Common myeloid progenitor, CD34-positive (primary cell): ENCODE measurements around the gene BEND7.

Experiments
- CTCF ChIA-PET: fragments of 350-600 bp; sonication (Branson Sonifier 250); formaldehyde crosslinking; loops from one replicate; lab custom pipeline; 2021; ENCODE audit warnings: antibody characterized with exemption; lab: Charles Lee
- POLR2A ChIA-PET: fragments of 350-600 bp; sonication (Branson Sonifier 250); formaldehyde crosslinking; loops from one replicate; lab custom pipeline; 2021; ENCODE audit warnings: antibody characterized with exemption; lab: Charles Lee
- DNase-seq, 3 donors: peaks; one replicate each; pipeline versions ENCODE4 v3.0.0 to v3.0.0-alpha.2; 2013
- H3K27ac ChIP-seq, 2 experiments: 1 replicate in 1 of 2; 2 replicates in 1 of 2; pipeline ENCODE4 v1.7.0; 2013; ENCODE audit warnings: inconsistent platforms in 2 of 2, low read length in 2 of 2, mild to moderate bottlenecking in 2 of 2, low read depth in 1 of 2, moderate library complexity in 1 of 2; ENCODE audit not compliant: severe bottlenecking in 2 of 2, insufficient read depth in 1 of 2, poor library complexity in 1 of 2
- H3K27me3 ChIP-seq, 5 experiments: replicated peaks in 2 of 5; 1 replicate in 3 of 5; 2 replicates in 2 of 5; pipeline versions ENCODE4 v1.6.1 to v1.7.0; 2013; ENCODE audit warnings: low read length in 4 of 5, mild to moderate bottlenecking in 2 of 5, moderate library complexity in 2 of 5, inconsistent platforms in 1 of 5; ENCODE audit not compliant: insufficient read depth in 5 of 5, control insufficient read depth in 4 of 5
- H3K36me3 ChIP-seq, 4 experiments: 1 replicate in 2 of 4; 2 replicates in 2 of 4; pipeline versions ENCODE4 v1.6.1 to v1.7.0; 2013; ENCODE audit warnings: low read length in 3 of 4, control low read depth in 1 of 4, mild to moderate bottlenecking in 1 of 4; ENCODE audit not compliant: control insufficient read depth in 4 of 4, insufficient read depth in 4 of 4
- H3K4me1 ChIP-seq, 4 experiments: 1 replicate in 3 of 4; 2 replicates in 1 of 4; pipeline versions ENCODE4 v1.6.1 to v1.7.1; 2013; ENCODE audit warnings: low read length in 3 of 4, mild to moderate bottlenecking in 3 of 4, control low read depth in 1 of 4, inconsistent platforms in 1 of 4, moderate library complexity in 1 of 4; ENCODE audit not compliant: control insufficient read depth in 4 of 4, insufficient read depth in 4 of 4; ENCODE audit errors: control extremely low read depth in 1 of 4
- H3K4me3 ChIP-seq, 7 experiments: 1 replicate in 4 of 7; 2 replicates in 3 of 7; pipeline versions ENCODE4 v1.5.1 to v1.7.0; 2013; ENCODE audit warnings: mild to moderate bottlenecking in 7 of 7, low read length in 6 of 7, moderate library complexity in 6 of 7, inconsistent platforms in 2 of 7, low read depth in 2 of 7, control low read depth in 1 of 7; ENCODE audit not compliant: insufficient read depth in 4 of 7, control insufficient read depth in 1 of 7; ENCODE audit errors: extremely low read depth in 1 of 7
- H3K9me3 ChIP-seq, 5 experiments: 1 replicate in 4 of 5; 2 replicates in 1 of 5; pipeline versions ENCODE4 v1.6.1 to v1.7.1; 2013; ENCODE audit warnings: low read length in 4 of 5, mild to moderate bottlenecking in 2 of 5, inconsistent platforms in 1 of 5, low read depth in 1 of 5, moderate library complexity in 1 of 5; ENCODE audit not compliant: control insufficient read depth in 4 of 5, insufficient read depth in 2 of 5; ENCODE audit errors: control extremely low read depth in 1 of 5
- WGBS: methylation state at CpG from one replicate; pipeline ENCODE4 v1.1.5; 2013; ENCODE audit not compliant: insufficient coverage; 5-methylcytosine and 5-hydroxymethylcytosine counted together

The BEND7 gene

GRCh38 chr10:13448216-13448615 lies 80.6 kb downstream of the BEND7 start:
- DNase-seq, result no peak
- WGBS, result 100% methylated on average over 6 of the region's 8 CpGs
- no peaks in the 10 kb centered on the region for H3K27me3 ChIP-seq
- H3K36me3 ChIP-seq, result peaks cover 0 to 18% (median 0%) of the 10 kb centered on the region in 4 experiments
- no peaks in the 10 kb centered on the region for H3K9me3 ChIP-seq
- no peak overlapping the region for H3K27ac ChIP-seq
- H3K4me1 ChIP-seq, result no peaks in the 10 kb centered on the region
- no peak overlapping the region for H3K4me3 ChIP-seq
- ChIA-PET POLR2A (no interaction called here), CTCF (interaction anchor here (2.3 kb wide), 1 partner anchor 7 kb away, joined by 24 read pairs; no protein-coding TSS in a partner anchor)

GRCh38 chr10:13445656-13446400 lies 83.0 kb downstream of the BEND7 start:
- Histone ChIP-seq H3K4me1 (no peaks in the 10 kb centered on the region), H3K36me3 (peaks cover 0 to 18% (median 0%) of the 10 kb centered on the region in 4 experiments), H3K4me3 (no peak overlapping the region), H3K27ac (no peak overlapping the region), H3K27me3 (peaks cover 0 to 11% (median 0%) of the 10 kb centered on the region in 5 experiments), H3K9me3 (no peaks in the 10 kb centered on the region)
- DNase-seq, result no peak
- WGBS, result 100% methylated on average over 5 of the region's 8 CpGs
- POLR2A ChIA-PET, result no interaction called here
- CTCF ChIA-PET, result interaction anchor here (1.0 to 2.2 kb wide), 4 partner anchors 63 to 91 kb away, joined by 3 to 6 read pairs (median 4); no protein-coding TSS in a partner anchor

- Histone ChIP-seq H3K27ac (no peak overlapping the region), H3K4me3 (no peak overlapping the region), H3K9me3 (no peaks in the 10 kb centered on the region), H3K27me3 (peaks cover 0 to 24% (median 20%) of the 10 kb centered on the region in 5 experiments), H3K4me1 (peaks cover 0 to 12% (median 11%) of the 10 kb centered on the region in 4 experiments), H3K36me3 (peaks cover 0 to 10% (median 0%) of the 10 kb centered on the region in 4 experiments)
- 96% methylated on average over 3 of the region's 7 CpGs for WGBS
- POLR2A ChIA-PET, result interaction anchor here (0.5 kb wide), 1 partner anchor 204 kb away, joined by 3 read pairs; no protein-coding TSS in a partner anchor
- no peak for DNase-seq
- CTCF ChIA-PET, result interaction anchor here (1.1 to 5.8 kb wide), 12 partner anchors 8 to 96 kb away, joined by 3 to 107 read pairs (median 8); no protein-coding TSS in a partner anchor
Observed at GRCh38 chr10:13441476-13441875, 87.3 kb downstream of the BEND7 start.

GRCh38 chr10:13440185-13441061 lies 88.4 kb downstream of the BEND7 start:
- Histone ChIP-seq H3K4me3 (peak overlapping the region in 6 of 7 experiments; percentile 19 to 73 (median 52)), H3K27me3 (peaks cover 0 to 24% (median 20%) of the 10 kb centered on the region in 5 experiments), H3K27ac (no peak overlapping the region), H3K4me1 (peaks cover 0 to 12% (median 11%) of the 10 kb centered on the region in 4 experiments), H3K9me3 (no peaks in the 10 kb centered on the region), H3K36me3 (peaks cover 0 to under 1% (median 0%) of the 10 kb centered on the region in 4 experiments)
- ChIA-PET POLR2A (interaction anchor here (0.5 kb wide), 1 partner anchor 22 kb away, joined by 3 read pairs; no protein-coding TSS in a partner anchor), CTCF (interaction anchor here (0.7 to 5.8 kb wide), 28 partner anchors 9 to 97 kb away, joined by 3 to 107 read pairs (median 5); no protein-coding TSS in a partner anchor)
- peak; percentile 39 to 75 (median 74) for DNase-seq
- WGBS, result 5% methylated on average over 21 of the region's 30 CpGs

GRCh38 chr10:13439313-13440184 lies 89.3 kb downstream of the BEND7 start:
- Histone ChIP-seq H3K4me1 (peaks cover 0 to 13% (median 11%) of the 10 kb centered on the region in 4 experiments), H3K36me3 (no peaks in the 10 kb centered on the region), H3K9me3 (no peaks in the 10 kb centered on the region), H3K4me3 (peak overlapping the region in 6 of 7 experiments; percentile 15 to 73 (median 52)), H3K27me3 (peaks cover 0 to 24% (median 20%) of the 10 kb centered on the region in 5 experiments), H3K27ac (no peak overlapping the region)
- ChIA-PET POLR2A (no interaction called here), CTCF (interaction anchor here (0.7 to 5.8 kb wide), 28 partner anchors 8 to 98 kb away, joined by 3 to 107 read pairs (median 5); no protein-coding TSS in a partner anchor)
- peak in 2 of 3 donors; percentile 23 to 25 for DNase-seq
- WGBS, result 6% methylated on average over 23 of the region's 29 CpGs

- Histone ChIP-seq H3K36me3 (no peaks in the 10 kb centered on the region), H3K27ac (no peak overlapping the region), H3K9me3 (no peaks in the 10 kb centered on the region), H3K4me1 (peaks cover 0 to 17% (median 11%) of the 10 kb centered on the region in 4 experiments), H3K27me3 (peaks cover 0 to 24% (median 20%) of the 10 kb centered on the region in 5 experiments), H3K4me3 (no peak overlapping the region)
- ChIA-PET POLR2A (no interaction called here), CTCF (interaction anchor here (1.0 to 4.4 kb wide), 2 partner anchors 13 to 64 kb away, joined by 3 to 21 read pairs; no protein-coding TSS in a partner anchor)
- DNase-seq, result no peak
- WGBS, result 95% methylated on average over 16 of the region's 16 CpGs
Observed at GRCh38 chr10:13437026-13437555, 91.7 kb downstream of the BEND7 start.
